ENCODE data around the gene GPRC5C. TPM values are rescaled to one million over a fixed set of nuclear protein-coding genes. Genes with fewer than 3 reads are reported as not detected.

The GPRC5C gene
- total RNA-seq, 1 donor from 2014 or later = not detected

GRCh38 chr17:74430385-74430705, 1.5 kb upstream of the GPRC5C start:
- intact Hi-C loops (cut with micrococcal nuclease) = no loop called here
- H3K4me1 Mint-ChIP-seq (ENCODE audit: low read depth) = no peaks in the 10 kb centered on the region
- peaks cover 46% of the 10 kb centered on the region for H3K27me3 Mint-ChIP-seq (ENCODE audit: insufficient read depth)
- no peaks in the 10 kb centered on the region for H3K9me3 Mint-ChIP-seq
- H3K4me3 Mint-ChIP-seq = no peak overlapping the region
- no peak overlapping the region for H3K27ac Mint-ChIP-seq
- no peaks in the 10 kb centered on the region for H3K36me3 Mint-ChIP-seq (ENCODE audit: low read depth)
- no peak for DNase-seq (ENCODE audit: low spot score)

- peaks cover 49% of the 10 kb centered on the region for H3K27me3 Mint-ChIP-seq (ENCODE audit: insufficient read depth)
- no peaks in the 10 kb centered on the region for H3K9me3 Mint-ChIP-seq
- intact Hi-C loops (cut with micrococcal nuclease) = no loop called here
- H3K36me3 Mint-ChIP-seq (ENCODE audit: low read depth) = no peaks in the 10 kb centered on the region
- H3K4me1 Mint-ChIP-seq (ENCODE audit: low read depth) = no peaks in the 10 kb centered on the region
- no peak overlapping the region for H3K27ac Mint-ChIP-seq
- no peak overlapping the region for H3K4me3 Mint-ChIP-seq
- no peak for DNase-seq (ENCODE audit: low spot score)
Measured at GRCh38 chr17:74430706-74431567, 951 bp upstream of the GPRC5C start.

- H3K36me3 Mint-ChIP-seq (ENCODE audit: low read depth) = no peaks in the 10 kb centered on the region
- H3K27me3 Mint-ChIP-seq (ENCODE audit: insufficient read depth) = peaks cover 54% of the 10 kb centered on the region
- no peak for DNase-seq (ENCODE audit: low spot score)
- H3K9me3 Mint-ChIP-seq = peaks cover 2% of the 10 kb centered on the region
- no peak overlapping the region for H3K4me3 Mint-ChIP-seq
- no peak overlapping the region for H3K27ac Mint-ChIP-seq
- intact Hi-C loops (cut with micrococcal nuclease) = no loop called here
- H3K4me1 Mint-ChIP-seq (ENCODE audit: low read depth) = no peaks in the 10 kb centered on the region
Measured at GRCh38 chr17:74432424-74432690, 469 bp downstream of the GPRC5C start.

- DNase-seq (ENCODE audit: low spot score) = no peak
- H3K4me3 Mint-ChIP-seq = no peak overlapping the region
- intact Hi-C loops (cut with micrococcal nuclease) = no loop called here
- peaks cover 7% of the 10 kb centered on the region for H3K9me3 Mint-ChIP-seq
- no peaks in the 10 kb centered on the region for H3K4me1 Mint-ChIP-seq (ENCODE audit: low read depth)
- H3K27me3 Mint-ChIP-seq (ENCODE audit: insufficient read depth) = peaks cover 53% of the 10 kb centered on the region
- H3K36me3 Mint-ChIP-seq (ENCODE audit: low read depth) = no peaks in the 10 kb centered on the region
- no peak overlapping the region for H3K27ac Mint-ChIP-seq
Measured at GRCh38 chr17:74432766-74433391, 991 bp downstream of the GPRC5C start.

GRCh38 chr17:74433421-74434121, 1.7 kb downstream of the GPRC5C start:
- no peak for DNase-seq (ENCODE audit: low spot score)
- Mint-ChIP-seq H3K9me3 (peaks cover 11% of the 10 kb centered on the region), H3K36me3 (ENCODE audit: low read depth) (no peaks in the 10 kb centered on the region), H3K4me3 (no peak overlapping the region), H3K27me3 (ENCODE audit: insufficient read depth) (peaks cover 46% of the 10 kb centered on the region), H3K27ac (no peak overlapping the region), H3K4me1 (ENCODE audit: low read depth) (no peaks in the 10 kb centered on the region)
- intact Hi-C loops (cut with micrococcal nuclease) = no loop called here

GRCh38 chr17:74435775-74436359, 4.0 kb downstream of the GPRC5C start:
- Mint-ChIP-seq H3K4me3 (no peak overlapping the region), H3K27me3 (ENCODE audit: insufficient read depth) (peaks cover 30% of the 10 kb centered on the region), H3K27ac (no peak overlapping the region), H3K9me3 (peaks cover 16% of the 10 kb centered on the region), H3K36me3 (ENCODE audit: low read depth) (peaks cover 2% of the 10 kb centered on the region), H3K4me1 (ENCODE audit: low read depth) (no peaks in the 10 kb centered on the region)
- intact Hi-C loops (cut with micrococcal nuclease) = loop anchor here (5.0 kb wide), 1 partner anchor 96 kb away; the partner anchor contains the start of gene CD300LB
- DNase-seq (ENCODE audit: low spot score) = no peak

- intact Hi-C loops (cut with micrococcal nuclease) = loop anchor here (1.0 to 5.0 kb wide), 2 partner anchors 56 to 95 kb away; partner anchors contain the start of gene CD300LB
- Mint-ChIP-seq H3K36me3 (ENCODE audit: low read depth) (peaks cover 2% of the 10 kb centered on the region), H3K27me3 (ENCODE audit: insufficient read depth) (peaks cover 26% of the 10 kb centered on the region), H3K9me3 (peaks cover 16% of the 10 kb centered on the region), H3K27ac (no peak overlapping the region), H3K4me3 (no peak overlapping the region), H3K4me1 (ENCODE audit: low read depth) (no peaks in the 10 kb centered on the region)
- no peak for DNase-seq (ENCODE audit: low spot score)
Measured at GRCh38 chr17:74437702-74438101, 5.8 kb downstream of the GPRC5C start.

- no peak overlapping the region for H3K4me3 Mint-ChIP-seq
- H3K27me3 Mint-ChIP-seq (ENCODE audit: insufficient read depth) = peaks cover 16% of the 10 kb centered on the region
- peaks cover 16% of the 10 kb centered on the region for H3K9me3 Mint-ChIP-seq
- H3K36me3 Mint-ChIP-seq (ENCODE audit: low read depth) = peaks cover 2% of the 10 kb centered on the region
- H3K27ac Mint-ChIP-seq = no peak overlapping the region
- no peak for DNase-seq (ENCODE audit: low spot score)
- intact Hi-C loops (cut with micrococcal nuclease) = loop anchor here (5.0 kb wide), 1 partner anchor 92 kb away; the partner anchor contains the start of gene CD300LB
- no peaks in the 10 kb centered on the region for H3K4me1 Mint-ChIP-seq (ENCODE audit: low read depth)
Measured at GRCh38 chr17:74439691-74440567, 8.0 kb downstream of the GPRC5C start.

GRCh38 chr17:74441537-74441936, 9.6 kb downstream of the GPRC5C start:
- H3K27me3 Mint-ChIP-seq (ENCODE audit: insufficient read depth) = peaks cover 7% of the 10 kb centered on the region
- peaks cover 2% of the 10 kb centered on the region for H3K36me3 Mint-ChIP-seq (ENCODE audit: low read depth)
- DNase-seq (ENCODE audit: low spot score) = no peak
- intact Hi-C loops (cut with micrococcal nuclease) = no loop called here
- peaks cover 16% of the 10 kb centered on the region for H3K9me3 Mint-ChIP-seq
- no peak overlapping the region for H3K27ac Mint-ChIP-seq
- no peak overlapping the region for H3K4me3 Mint-ChIP-seq
- no peaks in the 10 kb centered on the region for H3K4me1 Mint-ChIP-seq (ENCODE audit: low read depth)

GRCh38 chr17:74442291-74442669, 10.4 kb downstream of the GPRC5C start:
- no peaks in the 10 kb centered on the region for H3K4me1 Mint-ChIP-seq (ENCODE audit: low read depth)
- no peak overlapping the region for H3K27ac Mint-ChIP-seq
- no peak for DNase-seq (ENCODE audit: low spot score)
- H3K9me3 Mint-ChIP-seq = peaks cover 14% of the 10 kb centered on the region
- H3K36me3 Mint-ChIP-seq (ENCODE audit: low read depth) = peaks cover 2% of the 10 kb centered on the region
- H3K4me3 Mint-ChIP-seq = no peak overlapping the region
- no peaks in the 10 kb centered on the region for H3K27me3 Mint-ChIP-seq (ENCODE audit: insufficient read depth)
- intact Hi-C loops (cut with micrococcal nuclease) = no loop called here

- Mint-ChIP-seq H3K4me1 (ENCODE audit: low read depth) (no peaks in the 10 kb centered on the region), H3K36me3 (ENCODE audit: low read depth) (peaks cover 2% of the 10 kb centered on the region), H3K4me3 (no peak overlapping the region), H3K9me3 (peaks cover 8% of the 10 kb centered on the region), H3K27ac (no peak overlapping the region), H3K27me3 (ENCODE audit: insufficient read depth) (no peaks in the 10 kb centered on the region)
- intact Hi-C loops (cut with micrococcal nuclease) = no loop called here
- no peak for DNase-seq (ENCODE audit: low spot score)
Measured at GRCh38 chr17:74442670-74443515, 11.0 kb downstream of the GPRC5C start.
